Effector memory CD8-positive, alpha-beta T cell (primary cell): ENCODE results near the gene HOTAIR.

Source experiments
- ATAC-seq: fragments of 150-1000 bp; cut with Tn5 transposase; replicated peaks from 2 replicates; pipeline ENCODE4 v1.10.0; 2021; ENCODE audit warnings: mild to moderate bottlenecking, moderate library complexity
- DNase-seq, 3 experiments: peaks; one replicate each; pipeline ENCODE4 v3.0.0; 2021
- H3K27ac Mint-ChIP-seq, 2 donors: one replicate each; pipeline ENCODE4 v1.8.0; 2022; ENCODE audit warnings: mild to moderate bottlenecking in 2 of 2, mixed read lengths in 2 of 2, moderate library complexity in 2 of 2
- H3K27me3 Mint-ChIP-seq, 2 donors: one replicate each; pipeline ENCODE4 v1.8.0; 2022; ENCODE audit warnings: mixed read lengths in 2 of 2
- H3K36me3 Mint-ChIP-seq: one replicate; pipeline ENCODE4 v1.8.0; 2022; ENCODE audit warnings: mild to moderate bottlenecking, moderate library complexity, mixed read lengths; ENCODE audit not compliant: insufficient read depth
- H3K4me1 Mint-ChIP-seq, 2 donors: one replicate each; pipeline ENCODE4 v1.8.0; 2022; ENCODE audit warnings: low read depth in 2 of 2, mixed read lengths in 2 of 2
- H3K4me3 Mint-ChIP-seq, 2 donors: one replicate each; pipeline ENCODE4 v1.8.0; 2022; ENCODE audit warnings: mild to moderate bottlenecking in 2 of 2, mixed read lengths in 2 of 2, moderate library complexity in 2 of 2
- H3K9me3 Mint-ChIP-seq, 2 donors: one replicate each; pipeline ENCODE4 v1.8.0; 2022; ENCODE audit warnings: mixed read lengths in 2 of 2

Gene HOTAIR

GRCh38 chr12:53966385-53967133 is 8.2 kb downstream of the HOTAIR start:
- ATAC-seq (no peak), DNase-seq (no peak)
- H3K4me3 Mint-ChIP-seq = peak overlapping the region; percentile 2 to 46
- H3K9me3 Mint-ChIP-seq = no peaks in the 10 kb centered on the region
- peaks cover 20% of the 10 kb centered on the region for H3K36me3 Mint-ChIP-seq
- H3K4me1 Mint-ChIP-seq = peaks cover 23 to 26% of the 10 kb centered on the region in 2 donors
- peaks cover 90 to 100% of the 10 kb centered on the region in 2 donors for H3K27me3 Mint-ChIP-seq
- H3K27ac Mint-ChIP-seq = no peak overlapping the region

- peaks cover 23 to 26% of the 10 kb centered on the region in 2 donors for H3K4me1 Mint-ChIP-seq
- DNase-seq (no peak), ATAC-seq (no peak)
- peak overlapping the region; percentile 2 to 46 for H3K4me3 Mint-ChIP-seq
- peaks cover 22% of the 10 kb centered on the region for H3K36me3 Mint-ChIP-seq
- no peak overlapping the region for H3K27ac Mint-ChIP-seq
- H3K27me3 Mint-ChIP-seq = peaks cover 86 to 98% of the 10 kb centered on the region in 2 donors
- no peaks in the 10 kb centered on the region for H3K9me3 Mint-ChIP-seq
Observed at GRCh38 chr12:53966085-53966384, 8.7 kb downstream of the HOTAIR start.

GRCh38 chr12:53965281-53966084 is 9.3 kb downstream of the HOTAIR start:
- ATAC-seq (no peak), DNase-seq (no peak)
- peaks cover 27% of the 10 kb centered on the region for H3K36me3 Mint-ChIP-seq
- H3K9me3 Mint-ChIP-seq = no peaks in the 10 kb centered on the region
- H3K4me1 Mint-ChIP-seq = peaks cover 25 to 28% of the 10 kb centered on the region in 2 donors
- H3K27ac Mint-ChIP-seq = no peak overlapping the region
- H3K4me3 Mint-ChIP-seq = peak overlapping the region; percentile 5 to 36
- H3K27me3 Mint-ChIP-seq = peaks cover 86 to 98% of the 10 kb centered on the region in 2 donors

- no peak for DNase-seq
- H3K9me3 Mint-ChIP-seq = peaks cover 0 to 2% of the 10 kb centered on the region in 2 donors
- H3K27me3 Mint-ChIP-seq = peaks cover 88 to 98% of the 10 kb centered on the region in 2 donors
- H3K27ac Mint-ChIP-seq = no peak overlapping the region
- ATAC-seq = no peak
- H3K36me3 Mint-ChIP-seq = peaks cover 32% of the 10 kb centered on the region
- H3K4me1 Mint-ChIP-seq = peaks cover 27 to 34% of the 10 kb centered on the region in 2 donors
- H3K4me3 Mint-ChIP-seq = peak overlapping the region in 1 of 2 donors; percentile 43
Observed at GRCh38 chr12:53964315-53964713, 10.4 kb downstream of the HOTAIR start.

- Mint-ChIP-seq H3K27ac (no peak overlapping the region), H3K4me1 (peaks cover 27 to 34% of the 10 kb centered on the region in 2 donors), H3K36me3 (peaks cover 30% of the 10 kb centered on the region), H3K27me3 (peaks cover 88 to 98% of the 10 kb centered on the region in 2 donors), H3K4me3 (peak overlapping the region; percentile 43 to 44), H3K9me3 (peaks cover 0 to 2% of the 10 kb centered on the region in 2 donors)
- DNase-seq = no peak
- ATAC-seq = no peak
Observed at GRCh38 chr12:53963434-53964314, 11.1 kb downstream of the HOTAIR start.

- H3K27me3 Mint-ChIP-seq = peaks cover 88 to 98% of the 10 kb centered on the region in 2 donors
- H3K27ac Mint-ChIP-seq = no peak overlapping the region
- ATAC-seq (no peak), DNase-seq (no peak)
- H3K4me3 Mint-ChIP-seq = no peak overlapping the region
- H3K36me3 Mint-ChIP-seq = peaks cover 30% of the 10 kb centered on the region
- H3K4me1 Mint-ChIP-seq = peaks cover 27 to 35% of the 10 kb centered on the region in 2 donors
- H3K9me3 Mint-ChIP-seq = peaks cover 0 to 2% of the 10 kb centered on the region in 2 donors
Observed at GRCh38 chr12:53963005-53963404, 11.7 kb downstream of the HOTAIR start.

- H3K4me3 Mint-ChIP-seq = peak overlapping the region in 1 of 2 donors; percentile 31
- peaks cover 33% of the 10 kb centered on the region for H3K36me3 Mint-ChIP-seq
- peaks cover 0 to 2% of the 10 kb centered on the region in 2 donors for H3K9me3 Mint-ChIP-seq
- DNase-seq (no peak), ATAC-seq (no peak)
- no peak overlapping the region for H3K27ac Mint-ChIP-seq
- peaks cover 33 to 38% of the 10 kb centered on the region in 2 donors for H3K4me1 Mint-ChIP-seq
- peaks cover 88 to 98% of the 10 kb centered on the region in 2 donors for H3K27me3 Mint-ChIP-seq
Observed at GRCh38 chr12:53961025-53961761, 13.6 kb downstream of the HOTAIR start.

GRCh38 chr12:53960187-53961024 is 14.3 kb downstream of the HOTAIR start:
- H3K9me3 Mint-ChIP-seq = peaks cover 0 to 2% of the 10 kb centered on the region in 2 donors
- peaks cover 36 to 38% of the 10 kb centered on the region in 2 donors for H3K4me1 Mint-ChIP-seq
- DNase-seq (no peak), ATAC-seq (no peak)
- H3K4me3 Mint-ChIP-seq = peak overlapping the region in 1 of 2 donors; percentile 31
- H3K36me3 Mint-ChIP-seq = peaks cover 33% of the 10 kb centered on the region
- H3K27ac Mint-ChIP-seq = no peak overlapping the region
- H3K27me3 Mint-ChIP-seq = peaks cover 88 to 98% of the 10 kb centered on the region in 2 donors

- H3K27ac Mint-ChIP-seq = no peak overlapping the region
- H3K4me1 Mint-ChIP-seq = peaks cover 29 to 31% of the 10 kb centered on the region in 2 donors
- H3K27me3 Mint-ChIP-seq = peaks cover 83 to 92% of the 10 kb centered on the region in 2 donors
- ATAC-seq = no peak
- DNase-seq = no peak
- peak overlapping the region in 1 of 2 donors; percentile 42 for H3K4me3 Mint-ChIP-seq
- peaks cover 0 to 2% of the 10 kb centered on the region in 2 donors for H3K9me3 Mint-ChIP-seq
- H3K36me3 Mint-ChIP-seq = peaks cover 30% of the 10 kb centered on the region
Observed at GRCh38 chr12:53959314-53959713, 15.4 kb downstream of the HOTAIR start.

GRCh38 chr12:53958128-53958527 is 16.6 kb downstream of the HOTAIR start:
- peaks cover 83 to 92% of the 10 kb centered on the region in 2 donors for H3K27me3 Mint-ChIP-seq
- DNase-seq (no peak), ATAC-seq (no peak)
- peak overlapping the region in 1 of 2 donors; percentile 53 for H3K27ac Mint-ChIP-seq
- peaks cover 0 to 2% of the 10 kb centered on the region in 2 donors for H3K9me3 Mint-ChIP-seq
- no peak overlapping the region for H3K4me3 Mint-ChIP-seq
- peaks cover 35% of the 10 kb centered on the region for H3K36me3 Mint-ChIP-seq
- peaks cover 32% of the 10 kb centered on the region in 2 donors for H3K4me1 Mint-ChIP-seq

- H3K36me3 Mint-ChIP-seq = peaks cover 45% of the 10 kb centered on the region
- no peak overlapping the region for H3K27ac Mint-ChIP-seq
- ATAC-seq (no peak), DNase-seq (no peak)
- H3K9me3 Mint-ChIP-seq = peaks cover 0 to 2% of the 10 kb centered on the region in 2 donors
- peaks cover 84 to 92% of the 10 kb centered on the region in 2 donors for H3K27me3 Mint-ChIP-seq
- peaks cover 32 to 36% of the 10 kb centered on the region in 2 donors for H3K4me1 Mint-ChIP-seq
- peak overlapping the region; percentile 3 to 10 for H3K4me3 Mint-ChIP-seq
Observed at GRCh38 chr12:53956914-53957536, 17.7 kb downstream of the HOTAIR start.
